A673 (cell line): Measurements from ENCODE around the gene HMCES.

ENCODE experiments used
- CTCF ChIP-seq: fragments of 300-800, 200-600 bp; sonication (generic); conservative IDR thresholded peaks from 2 replicates; pipeline ENCODE4 v1.5.1; 2017; ENCODE audit warnings: low read depth, mild to moderate bottlenecking, antibody characterized with exemption, low read length, moderate library complexity, mixed read lengths
- EZH2 ChIP-seq: fragments of 200-600 bp; sonication (generic); IDR thresholded peaks from 2 replicates; pipeline ENCODE4 v1.6.1; 2017; ENCODE audit warnings: borderline replicate concordance, low read depth, mild to moderate bottlenecking, mixed read lengths, antibody characterized with exemption, low read length; ENCODE audit not compliant: poor library complexity, severe bottlenecking

GRCh38 chr3:129312671-129313414 is 34.2 kb downstream of the HMCES start:
- no peak for TF ChIP-seq CTCF
- no peak for TF ChIP-seq EZH2
